Omental fat pad (tissue), 4 donors: Measurements from ENCODE around the gene ANKS1B. TPM values are rescaled to one million over a fixed set of nuclear protein-coding genes. Genes with fewer than 3 reads are reported as not detected.

Experiments
- ATAC-seq: fragments of 150-250 bp; one replicate; pipeline ENCODE4 v1.9.1; 2016; ENCODE audit warnings: mild to moderate bottlenecking, moderate library complexity; ENCODE audit not compliant: low FRiP score
- DNase-seq: peaks from one replicate; pipeline ENCODE4 v3.0.0-alpha.2; 2019; ENCODE audit warnings: low spot score
- CTCF ChIP-seq, 3 donors: fragments of 450-650 bp; IDR thresholded peaks; one replicate each; pipeline ENCODE4 v1.5.1; 2016 to 2017; ENCODE audit warnings: antibody characterized with exemption in 3 of 3, mild to moderate bottlenecking in 3 of 3, moderate library complexity in 2 of 3
- total RNA-seq, 4 donors: library from RNA; depleted of rRNA; stranded (reverse); fragments of >200 nt; gene quantifications; one replicate each; pipeline ENCODE4 v1.1.0, GENCODE V29; 2016

The ANKS1B gene
- total RNA-seq, 4 donors from 2014 or later: 5.5 to 26.4 (median 7.6) TPM

DNA sequence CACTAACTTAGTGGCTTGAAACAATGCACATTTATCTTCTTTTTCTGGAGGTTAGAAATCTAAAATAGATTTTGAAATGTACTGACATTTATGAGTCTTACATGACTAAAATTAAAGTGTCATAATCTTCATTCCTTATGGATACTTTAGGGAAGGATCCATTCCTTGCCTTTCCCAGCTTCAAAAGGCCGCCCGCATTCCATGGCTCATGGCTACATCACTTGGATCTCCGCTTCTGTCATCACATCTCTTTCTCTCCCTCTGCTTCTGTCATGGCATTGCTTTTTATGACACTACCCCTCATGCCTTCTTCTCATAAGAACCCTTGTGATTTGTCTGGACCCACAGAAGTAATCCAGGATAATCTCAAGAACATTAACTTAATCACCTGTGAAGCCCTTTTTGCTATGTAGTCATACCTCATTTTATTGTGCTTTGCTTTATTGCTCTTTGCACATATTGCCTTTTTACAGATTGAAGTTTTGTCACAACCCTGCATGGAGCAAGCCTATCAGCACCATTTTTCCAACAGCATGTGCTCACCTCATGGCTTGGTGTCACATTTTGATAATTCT, 270.7 kb downstream of the ANKS1B start:
- TF ChIP-seq CTCF (IDR thresholded peaks at IDR 0.05): no peak
- DNase-seq (no peak), ATAC-seq (no peak)

DNA sequence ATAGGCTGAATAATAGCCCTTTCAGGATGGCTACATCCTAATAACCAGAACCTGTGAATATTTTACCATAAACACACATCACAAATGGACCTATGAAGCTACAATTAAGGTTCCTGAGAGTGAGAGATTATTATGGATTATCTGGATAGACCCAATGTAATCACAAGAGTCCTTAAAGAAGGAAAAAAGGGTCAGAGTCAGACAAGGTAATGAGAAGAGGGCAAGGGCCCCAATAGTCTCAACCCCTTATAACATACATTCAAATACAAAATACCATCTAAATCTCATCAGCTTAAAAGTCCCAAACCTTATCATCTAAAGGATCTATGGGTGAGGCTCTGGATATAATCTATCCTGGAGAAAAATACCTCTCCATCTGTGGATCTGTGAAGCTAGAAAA, 272.5 kb downstream of the ANKS1B start:
- ATAC-seq (no peak), DNase-seq (no peak)
- TF ChIP-seq CTCF (IDR thresholded peaks at IDR 0.05): no peak

- ATAC-seq (no peak), DNase-seq (no peak)
- TF ChIP-seq CTCF (IDR thresholded peaks at IDR 0.05): no peak
These were observed 273.5 kb downstream of the ANKS1B start for GRCh38 chr12:99711246-99711645.

- no peak for DNase-seq
- ATAC-seq: no peak
- no peak for TF ChIP-seq CTCF (IDR thresholded peaks at IDR 0.05)
These were observed 275.1 kb downstream of the ANKS1B start for GRCh38 chr12:99709619-99710018.

GRCh38 chr12:99709116-99709515, 275.6 kb downstream of the ANKS1B start:
- ATAC-seq: no peak
- no peak for TF ChIP-seq CTCF (IDR thresholded peaks at IDR 0.05)
- no peak for DNase-seq

DNA sequence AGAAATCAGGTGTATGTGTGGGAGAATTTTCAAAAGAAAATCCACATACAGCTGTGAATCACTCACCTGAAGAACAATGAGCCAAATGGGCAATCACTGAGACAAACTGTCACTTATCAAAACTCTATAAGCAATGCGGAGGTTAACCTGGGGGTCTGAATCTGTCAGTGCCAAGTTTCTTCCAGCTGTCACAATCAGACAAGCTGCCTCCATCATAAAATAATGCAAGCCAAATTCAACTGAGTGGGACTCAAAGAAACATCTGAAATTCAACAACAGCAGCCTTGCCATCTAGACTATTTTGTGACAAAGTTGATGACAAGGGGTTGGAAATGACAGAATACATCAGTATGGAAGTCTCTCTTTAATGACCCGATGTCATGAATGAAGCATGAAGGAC, 276.9 kb downstream of the ANKS1B start:
- ATAC-seq: no peak
- DNase-seq: no peak
- no peak for TF ChIP-seq CTCF (IDR thresholded peaks at IDR 0.05)

DNA sequence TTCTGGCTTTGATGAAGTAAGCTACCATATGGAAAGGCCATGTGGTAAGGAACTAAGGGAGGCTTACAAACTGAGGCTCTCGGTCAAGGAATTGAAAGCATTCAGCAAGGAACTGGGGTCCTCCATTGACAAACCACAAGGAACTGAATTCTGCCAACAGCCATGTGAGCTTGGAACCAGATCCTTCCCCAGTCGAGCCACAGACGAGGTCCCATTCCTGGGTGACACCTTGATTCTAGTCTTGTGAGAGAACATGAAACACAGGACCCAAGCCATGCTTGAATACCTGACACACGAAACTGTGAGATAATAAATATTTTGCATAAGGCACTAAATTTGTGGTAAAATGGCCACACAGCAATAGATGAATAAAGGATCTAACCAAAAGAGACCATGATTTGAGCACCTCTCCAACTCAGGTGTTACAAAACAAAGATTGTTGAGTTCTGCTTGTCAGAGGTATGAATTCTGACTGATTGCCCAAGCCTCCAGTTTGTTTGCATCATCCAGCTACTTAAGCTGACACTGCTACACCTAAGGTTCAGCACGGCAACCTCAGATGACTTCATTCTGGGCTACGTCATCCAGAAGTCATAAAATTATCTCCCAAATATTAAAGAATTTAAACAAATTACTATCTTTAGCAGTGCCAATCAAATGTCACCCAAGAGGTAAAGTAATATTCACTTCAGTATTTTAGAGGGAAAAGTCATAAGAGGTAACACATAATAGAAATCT, 277.8 kb downstream of the ANKS1B start:
- ATAC-seq: no peak
- DNase-seq: no peak
- no peak for TF ChIP-seq CTCF (IDR thresholded peaks at IDR 0.05)
